ENCODE data around the gene GOLT1B.

Gene GOLT1B

DNA sequence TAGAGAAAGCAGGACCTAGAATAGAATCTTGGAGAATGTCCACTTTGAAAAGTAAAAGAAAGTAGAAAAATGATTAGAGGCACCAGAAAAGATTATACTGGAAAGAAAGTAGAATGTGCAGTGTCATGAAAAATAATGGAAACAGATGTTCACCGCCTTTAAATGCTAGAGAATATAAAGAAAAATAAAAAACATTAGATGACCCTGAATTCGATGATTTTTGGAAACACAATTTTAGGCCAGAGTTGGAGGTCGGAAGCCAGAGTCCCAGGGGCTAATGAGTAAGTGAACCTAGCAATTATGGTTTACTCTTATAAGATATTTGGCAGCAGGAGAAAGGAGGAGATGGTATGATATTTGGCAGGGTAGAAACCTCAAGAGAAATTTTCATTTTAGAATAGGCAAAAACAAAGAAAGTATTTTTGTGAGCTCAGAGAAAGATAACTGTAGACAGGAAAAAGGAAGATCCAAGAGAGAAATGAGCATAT is 65.4 kb downstream of the GOLT1B start:
- DNase-seq, result no peak

Data from activated naive CD4-positive, alpha-beta T cell treated with Interleukin-2 at 50 U/mL for 16 hours (primary cell).